ENCODE measurements around the gene SNX10.
A peak's percentile ranks its signal among the peaks of the same experiment; 100 is the strongest.

Gene SNX10

DNA sequence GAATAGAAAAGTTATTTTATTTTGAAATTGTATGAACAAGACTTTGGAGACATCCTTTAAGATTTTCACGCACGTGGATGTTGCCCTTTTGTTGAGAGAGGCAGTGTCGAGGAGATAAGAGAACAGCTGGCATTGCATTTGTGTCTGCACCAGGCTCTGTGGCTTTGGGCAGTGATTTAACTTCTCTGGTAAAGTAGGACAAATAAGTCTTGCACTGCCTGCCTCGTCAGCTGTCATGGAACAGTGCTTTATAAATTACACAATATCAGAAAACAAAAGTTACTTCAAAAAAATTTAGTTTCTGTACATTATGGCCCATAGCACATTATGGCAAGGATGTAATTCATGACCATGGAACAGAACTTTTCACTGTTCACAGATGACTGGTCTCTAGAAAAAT lies 20.1 kb downstream of the SNX10 start:
- peaks cover 52% of the 10 kb centered on the region for H3K36me3 Mint-ChIP-seq
- ATAC-seq: no peak
- H3K4me3 Mint-ChIP-seq: no peak overlapping the region

DNA sequence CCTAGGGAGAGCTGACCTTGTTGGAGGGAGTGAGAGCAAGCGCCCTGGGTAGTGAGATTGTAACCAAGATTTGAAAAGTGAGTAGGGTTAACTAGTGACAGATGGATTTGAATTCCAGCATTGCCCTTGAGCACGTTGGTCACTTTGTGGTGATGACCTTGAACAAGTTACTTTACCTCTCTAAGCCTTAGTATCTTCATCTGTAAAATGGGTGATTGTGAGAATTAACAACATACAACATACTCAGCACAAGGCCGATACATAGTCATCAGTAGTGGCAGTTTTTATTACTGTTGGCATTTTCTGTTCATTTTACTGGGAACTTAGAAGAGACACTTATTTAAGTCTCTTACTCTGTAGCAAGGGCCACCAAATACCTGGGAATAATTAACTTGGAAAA lies 25.5 kb downstream of the SNX10 start:
- no peak overlapping the region for H3K27ac Mint-ChIP-seq
- H3K36me3 Mint-ChIP-seq: peaks cover 43% of the 10 kb centered on the region
- no peak overlapping the region for H3K4me3 Mint-ChIP-seq
- H3K4me1 Mint-ChIP-seq: peaks cover 14% of the 10 kb centered on the region
- no peak for DNase-seq (ENCODE audit: low spot score in 2 of 2)
- ATAC-seq: no peak
- no peaks in the 10 kb centered on the region for H3K9me3 Mint-ChIP-seq

More for the DNA sequence above, 20.1 kb downstream of the SNX10 start:
- Mint-ChIP-seq H3K27ac (no peak overlapping the region), H3K9me3 (no peaks in the 10 kb centered on the region), H3K4me1 (peaks cover 19% of the 10 kb centered on the region)
- no peak for DNase-seq (ENCODE audit: low spot score in 2 of 2)

GRCh38 chr7:26318921-26319320 lies 27.3 kb downstream of the SNX10 start:
- H3K36me3 Mint-ChIP-seq: peaks cover 49% of the 10 kb centered on the region
- H3K4me1 Mint-ChIP-seq: peaks cover 21% of the 10 kb centered on the region
- ATAC-seq: no peak
- H3K9me3 Mint-ChIP-seq: no peaks in the 10 kb centered on the region
- DNase-seq (ENCODE audit: low spot score in 2 of 2): no peak
- peak overlapping the region; percentile 1 for H3K27ac Mint-ChIP-seq
- H3K4me3 Mint-ChIP-seq: no peak overlapping the region

DNA sequence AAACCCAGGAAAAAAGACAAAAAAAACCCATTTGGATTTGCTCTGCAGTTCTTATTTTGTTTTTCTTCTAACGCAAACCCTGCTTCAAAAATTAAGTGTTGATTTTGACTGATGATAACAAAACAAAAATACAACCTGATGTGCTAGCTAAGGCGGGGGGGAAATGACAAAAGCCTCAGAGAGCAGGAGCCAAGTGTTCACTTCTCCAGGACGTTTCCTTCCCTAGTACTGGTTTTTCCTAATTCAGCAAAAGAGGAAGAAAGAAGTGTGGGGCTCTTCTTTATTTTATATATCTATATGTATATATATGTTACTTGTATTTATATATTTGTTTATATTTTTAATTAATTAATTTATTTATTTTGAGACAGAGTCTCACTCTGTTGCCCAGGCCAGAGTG lies 28.0 kb downstream of the SNX10 start:
- no peaks in the 10 kb centered on the region for H3K9me3 Mint-ChIP-seq
- no peak overlapping the region for H3K27ac Mint-ChIP-seq
- ATAC-seq: no peak
- H3K36me3 Mint-ChIP-seq: peaks cover 50% of the 10 kb centered on the region
- H3K4me1 Mint-ChIP-seq: peaks cover 21% of the 10 kb centered on the region
- no peak for DNase-seq (ENCODE audit: low spot score in 2 of 2)
- no peak overlapping the region for H3K4me3 Mint-ChIP-seq

- H3K4me1 Mint-ChIP-seq: peaks cover 21% of the 10 kb centered on the region
- H3K27ac Mint-ChIP-seq: no peak overlapping the region
- H3K36me3 Mint-ChIP-seq: peaks cover 54% of the 10 kb centered on the region
- no peak overlapping the region for H3K4me3 Mint-ChIP-seq
- ATAC-seq (no peak), DNase-seq (ENCODE audit: low spot score in 2 of 2) (no peak)
- no peaks in the 10 kb centered on the region for H3K9me3 Mint-ChIP-seq
Measured at GRCh38 chr7:26320878-26321277, 29.2 kb downstream of the SNX10 start.

DNA sequence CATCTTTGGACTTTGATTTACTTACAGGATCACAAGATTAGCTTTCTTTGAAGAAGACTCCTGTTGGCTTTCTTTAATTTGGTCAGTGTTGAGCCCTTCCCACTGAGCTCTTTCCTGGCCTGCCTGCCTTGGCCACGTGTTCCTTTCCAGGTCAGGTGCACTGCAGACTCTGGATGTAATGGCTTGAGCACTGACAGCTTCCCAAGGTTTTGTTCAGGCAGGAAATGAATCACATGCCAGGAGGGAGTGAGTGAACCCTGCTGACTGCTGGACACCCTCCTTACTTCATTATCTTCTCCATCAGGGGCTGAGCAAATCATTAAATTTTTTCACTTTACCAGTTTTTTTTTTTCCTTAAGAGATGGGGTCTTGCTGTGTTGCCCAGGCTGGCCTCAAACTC lies 29.8 kb downstream of the SNX10 start:
- Mint-ChIP-seq H3K9me3 (no peaks in the 10 kb centered on the region), H3K27ac (no peak overlapping the region), H3K4me1 (peaks cover 21% of the 10 kb centered on the region), H3K36me3 (peaks cover 54% of the 10 kb centered on the region), H3K4me3 (no peak overlapping the region)
- ATAC-seq (no peak), DNase-seq (ENCODE audit: low spot score in 2 of 2) (no peak)

DNA sequence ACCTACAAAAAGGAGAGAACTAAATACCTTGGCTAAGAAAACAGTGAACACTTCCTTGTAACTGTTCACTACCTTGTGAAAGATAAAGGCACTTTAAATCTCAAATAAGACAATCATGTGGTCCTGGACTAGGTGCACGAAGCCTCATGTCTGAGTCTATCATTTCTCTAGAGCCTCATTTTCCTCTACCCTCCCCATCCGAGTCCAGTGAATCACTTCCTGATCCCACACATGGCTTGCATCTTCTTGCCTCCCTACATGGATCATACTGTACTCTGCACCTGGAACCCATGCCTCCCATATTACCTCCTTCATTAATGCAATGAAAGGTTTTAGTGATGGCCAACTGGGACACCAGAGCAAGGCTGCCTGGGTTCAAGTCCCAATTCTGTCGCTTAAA lies 34.5 kb downstream of the SNX10 start:
- Mint-ChIP-seq H3K4me3 (no peak overlapping the region), H3K9me3 (no peaks in the 10 kb centered on the region), H3K27ac (no peak overlapping the region), H3K4me1 (peaks cover 42% of the 10 kb centered on the region), H3K36me3 (peaks cover 42% of the 10 kb centered on the region)
- DNase-seq (ENCODE audit: low spot score in 2 of 2): no peak
- no peak for ATAC-seq

DNA sequence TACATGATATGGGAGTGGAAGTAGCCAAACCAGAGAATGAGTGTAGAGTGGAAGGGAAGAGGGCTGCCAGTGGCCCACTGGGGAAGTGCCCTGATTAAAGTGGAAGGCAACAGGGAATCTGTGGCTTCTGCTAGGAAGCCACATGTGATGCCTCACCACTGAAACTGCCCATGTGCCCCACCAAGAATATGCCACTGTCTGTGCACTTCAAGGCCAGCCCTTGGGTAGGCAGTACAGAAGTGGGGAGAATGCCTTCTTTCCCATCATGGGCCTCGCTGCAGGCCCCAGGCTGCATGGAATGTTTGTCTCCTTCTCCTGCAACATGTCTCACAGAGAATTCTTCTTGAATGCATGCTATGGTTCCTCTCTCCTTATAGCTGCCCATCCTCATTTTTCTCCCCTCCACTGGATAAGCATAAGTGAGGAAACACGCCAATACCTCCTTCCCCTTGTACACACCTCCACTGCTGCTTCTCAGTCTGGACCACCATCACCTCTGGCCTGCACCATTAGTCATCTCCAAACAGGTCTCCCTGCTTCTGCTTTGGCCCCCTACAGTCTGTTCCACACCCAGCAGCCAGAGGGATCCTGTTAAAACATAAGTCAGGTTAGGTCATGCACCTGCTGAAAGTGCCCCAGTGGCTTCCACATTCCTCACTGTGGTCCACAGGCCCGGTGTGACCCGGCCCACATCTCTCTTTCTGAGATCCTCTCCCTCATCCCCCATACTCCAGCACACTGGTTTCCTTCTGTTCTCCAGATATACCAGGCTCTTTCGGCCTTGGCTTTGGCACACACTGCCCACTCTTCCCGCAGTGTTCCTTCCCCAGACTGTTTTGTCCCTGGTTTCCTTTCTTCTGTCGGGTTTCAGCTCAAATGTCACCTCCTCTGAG lies 37.1 kb downstream of the SNX10 start:
- no peaks in the 10 kb centered on the region for H3K9me3 Mint-ChIP-seq
- DNase-seq (ENCODE audit: low spot score in 2 of 2) (no peak), ATAC-seq (peak; percentile 60)
- H3K4me1 Mint-ChIP-seq: peaks cover 31% of the 10 kb centered on the region
- H3K27ac Mint-ChIP-seq: peak overlapping the region; percentile 78
- peaks cover 32% of the 10 kb centered on the region for H3K36me3 Mint-ChIP-seq
- no peak overlapping the region for H3K4me3 Mint-ChIP-seq

DNA sequence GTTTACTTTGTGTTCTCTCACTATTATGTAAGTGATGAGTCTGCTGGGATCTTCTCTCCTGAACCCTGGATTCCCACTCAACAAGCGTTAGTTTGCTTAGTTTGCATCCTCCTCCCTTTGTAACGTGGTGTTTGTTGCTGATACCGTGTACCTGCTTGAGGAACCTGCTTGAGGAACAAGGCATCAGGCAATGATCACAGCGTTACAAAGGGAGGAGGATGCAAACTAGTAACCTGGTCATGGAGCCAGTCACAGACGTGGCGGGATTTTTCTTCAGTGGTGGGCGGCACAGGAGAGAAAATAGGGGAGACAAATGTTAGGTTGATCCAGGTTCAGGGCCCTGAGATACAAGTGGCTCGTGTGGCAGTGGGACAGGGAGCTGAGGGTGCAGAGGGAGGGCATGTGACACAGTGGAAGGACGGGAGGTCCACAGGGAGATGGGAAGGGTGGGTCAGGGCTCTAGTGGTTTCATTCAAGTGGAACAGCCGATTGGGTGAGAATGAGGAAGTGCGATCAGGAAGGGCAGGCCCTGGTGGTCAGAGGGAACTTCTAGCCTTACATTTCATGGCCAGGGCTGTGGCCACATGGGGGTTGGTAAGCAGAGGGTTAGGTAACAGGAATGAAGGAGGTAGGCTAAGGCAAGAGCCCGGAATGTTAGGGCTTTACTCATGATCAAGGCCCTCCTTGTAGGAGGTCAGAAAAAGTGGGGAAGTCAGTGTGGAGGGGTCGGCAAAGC lies 38.0 kb downstream of the SNX10 start:
- H3K27ac Mint-ChIP-seq: peak overlapping the region; percentile 78
- H3K36me3 Mint-ChIP-seq: peaks cover 31% of the 10 kb centered on the region
- no peaks in the 10 kb centered on the region for H3K9me3 Mint-ChIP-seq
- ATAC-seq: no peak
- no peak overlapping the region for H3K4me3 Mint-ChIP-seq
- peaks cover 39% of the 10 kb centered on the region for H3K4me1 Mint-ChIP-seq
- no peak for DNase-seq (ENCODE audit: low spot score in 2 of 2)

DNA sequence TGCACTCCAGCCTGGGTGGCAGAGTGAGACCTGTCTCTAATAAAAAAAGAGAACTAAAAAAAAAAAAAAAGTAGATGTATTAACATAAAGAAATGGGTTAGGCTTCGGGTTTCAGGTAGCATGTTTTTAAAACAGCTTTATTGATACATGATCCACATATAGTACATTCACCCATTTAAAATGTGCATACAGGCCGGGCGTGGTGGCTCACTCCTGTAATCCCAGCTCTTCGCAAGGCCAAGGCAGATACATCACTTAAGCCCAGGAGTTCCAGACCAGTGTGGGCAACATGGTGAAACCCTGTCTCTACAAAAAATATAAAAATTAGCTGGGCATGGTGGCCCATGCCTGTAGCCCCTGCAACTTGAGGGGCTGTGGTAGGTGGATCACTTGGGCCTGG lies 39.5 kb downstream of the SNX10 start:
- peaks cover 49% of the 10 kb centered on the region for H3K4me1 Mint-ChIP-seq
- H3K27ac Mint-ChIP-seq: no peak overlapping the region
- DNase-seq (ENCODE audit: low spot score in 2 of 2): no peak
- no peak for ATAC-seq
- H3K4me3 Mint-ChIP-seq: no peak overlapping the region
- H3K9me3 Mint-ChIP-seq: no peaks in the 10 kb centered on the region
- H3K36me3 Mint-ChIP-seq: peaks cover 27% of the 10 kb centered on the region

DNA sequence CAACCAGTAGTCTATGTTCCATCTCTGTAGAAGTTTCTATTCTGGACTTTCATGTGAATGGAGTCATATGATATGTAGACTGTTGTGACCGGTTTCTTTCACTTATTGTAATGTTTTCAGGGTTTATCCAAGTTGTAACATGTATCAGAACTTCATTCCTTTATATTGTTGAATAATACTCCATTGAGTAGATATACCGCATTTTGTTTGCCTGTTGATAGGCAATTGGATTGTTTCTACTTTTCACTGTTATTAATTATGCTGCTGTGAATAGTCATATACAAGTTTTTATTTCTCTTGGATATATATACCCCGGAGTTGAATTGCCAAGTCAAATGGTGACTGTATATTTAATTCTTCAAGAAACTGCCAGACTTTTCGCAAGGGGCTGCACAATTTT lies 40.1 kb downstream of the SNX10 start:
- Mint-ChIP-seq H3K36me3 (peaks cover 27% of the 10 kb centered on the region), H3K27ac (no peak overlapping the region), H3K9me3 (no peaks in the 10 kb centered on the region), H3K4me1 (peaks cover 49% of the 10 kb centered on the region), H3K4me3 (no peak overlapping the region)
- no peak for ATAC-seq
- DNase-seq (ENCODE audit: low spot score in 2 of 2): no peak

GRCh38 chr7:26332698-26333097 lies 41.0 kb downstream of the SNX10 start:
- no peak for DNase-seq (ENCODE audit: low spot score in 2 of 2)
- H3K36me3 Mint-ChIP-seq: peaks cover 23% of the 10 kb centered on the region
- H3K4me1 Mint-ChIP-seq: peaks cover 49% of the 10 kb centered on the region
- H3K9me3 Mint-ChIP-seq: no peaks in the 10 kb centered on the region
- H3K27ac Mint-ChIP-seq: no peak overlapping the region
- ATAC-seq: no peak
- H3K4me3 Mint-ChIP-seq: no peak overlapping the region

GRCh38 chr7:26334166-26334859 lies 42.7 kb downstream of the SNX10 start:
- Mint-ChIP-seq H3K4me1 (peaks cover 33% of the 10 kb centered on the region), H3K36me3 (peaks cover 14% of the 10 kb centered on the region), H3K9me3 (no peaks in the 10 kb centered on the region), H3K27ac (peak overlapping the region; percentile 39), H3K4me3 (no peak overlapping the region)
- DNase-seq (ENCODE audit: low spot score in 2 of 2) (no peak), ATAC-seq (no peak)

- ATAC-seq: no peak
- Mint-ChIP-seq H3K9me3 (no peaks in the 10 kb centered on the region), H3K27ac (no peak overlapping the region), H3K36me3 (peaks cover 13% of the 10 kb centered on the region), H3K4me3 (no peak overlapping the region), H3K4me1 (peaks cover 23% of the 10 kb centered on the region)
- DNase-seq (ENCODE audit: low spot score in 2 of 2): no peak
Measured at GRCh38 chr7:26337232-26337865, 45.7 kb downstream of the SNX10 start.

- Mint-ChIP-seq H3K36me3 (peaks cover 22% of the 10 kb centered on the region), H3K9me3 (no peaks in the 10 kb centered on the region), H3K27ac (no peak overlapping the region), H3K4me1 (peaks cover 31% of the 10 kb centered on the region), H3K4me3 (no peak overlapping the region)
- DNase-seq (ENCODE audit: low spot score in 2 of 2) (no peak), ATAC-seq (no peak)
Measured at GRCh38 chr7:26340476-26341018, 48.9 kb downstream of the SNX10 start.
